ENCODE results near the gene ADM2. TPM values are rescaled to one million over a fixed set of nuclear protein-coding genes. Genes with fewer than 3 reads are reported as not detected.

The ADM2 gene
- total RNA-seq, 1 experiment from 2014 or later: 0.23 TPM

GRCh38 chr22:50467341-50467740 is 14.0 kb upstream of the ADM2 start:
- DNase-seq (ENCODE audit: low read depth): no peak

- no peak for DNase-seq (ENCODE audit: low read depth)
Measured at GRCh38 chr22:50467773-50468440, 13.4 kb upstream of the ADM2 start.

- DNase-seq (ENCODE audit: low read depth): no peak
Measured at GRCh38 chr22:50468626-50469025, 12.7 kb upstream of the ADM2 start.

- DNase-seq (ENCODE audit: low read depth): peak; percentile 96
Measured at GRCh38 chr22:50469377-50470305, 11.7 kb upstream of the ADM2 start.

- no peak for DNase-seq (ENCODE audit: low read depth)
Measured at GRCh38 chr22:50470491-50470890, 10.9 kb upstream of the ADM2 start.

GRCh38 chr22:50471197-50471847 is 10.0 kb upstream of the ADM2 start:
- no peak for DNase-seq (ENCODE audit: low read depth)

GRCh38 chr22:50471962-50472361 is 9.4 kb upstream of the ADM2 start:
- DNase-seq (ENCODE audit: low read depth): no peak

- DNase-seq (ENCODE audit: low read depth): no peak
Measured at GRCh38 chr22:50473088-50473487, 8.3 kb upstream of the ADM2 start.

- peak; percentile 66 for DNase-seq (ENCODE audit: low read depth)
Measured at GRCh38 chr22:50473855-50474671, 7.3 kb upstream of the ADM2 start.

GRCh38 chr22:50474710-50475651 is 6.4 kb upstream of the ADM2 start, which contains the start of gene SBF1:
Gene SBF1 (minus strand): TSS chr22:50475035. CDS start chr22:50474840, 195 bp downstream.
- peak; percentile 94 for DNase-seq (ENCODE audit: low read depth)

- DNase-seq (ENCODE audit: low read depth): no peak
Measured at GRCh38 chr22:50475652-50476002, 5.7 kb upstream of the ADM2 start.

- DNase-seq (ENCODE audit: low read depth): no peak
Measured at GRCh38 chr22:50476868-50477267, 4.5 kb upstream of the ADM2 start.

GRCh38 chr22:50477923-50478322 is 3.4 kb upstream of the ADM2 start:
- DNase-seq (ENCODE audit: low read depth): no peak

- no peak for DNase-seq (ENCODE audit: low read depth)
Measured at GRCh38 chr22:50479721-50480120, 1.6 kb upstream of the ADM2 start.

GRCh38 chr22:50481045-50481439 is 301 bp upstream of the ADM2 start:
- no peak for DNase-seq (ENCODE audit: low read depth)

GRCh38 chr22:50482107-50483074 is 1.0 kb downstream of the ADM2 start:
- DNase-seq (ENCODE audit: low read depth): no peak

GRCh38 chr22:50483106-50483505 is 1.8 kb downstream of the ADM2 start:
- DNase-seq (ENCODE audit: low read depth): no peak

GRCh38 chr22:50483556-50483955 is 2.2 kb downstream of the ADM2 start:
- no peak for DNase-seq (ENCODE audit: low read depth)
